A673 (cell line): ENCODE measurements around the gene ADAMTS2. TPM values are rescaled to one million over a fixed set of nuclear protein-coding genes. Genes with fewer than 3 reads are reported as not detected.

Experiments used
- BruUV-seq: library from RNA; stranded (reverse); fragments of 400-500 nt; replicated peaks from 2 replicates; lab custom pipeline; 2021; lab: Mats Ljungman, UMichigan
- CTCF ChIA-PET: fragments of 300-600 bp; sonication (Branson Sonifier 250); formaldehyde crosslinking; loops from one replicate; lab custom pipeline; 2022; ENCODE audit warnings: antibody characterized with exemption; lab: Charles Lee
- POLR2A ChIA-PET: fragments of 300-600 bp; sonication (Branson Sonifier 250); formaldehyde crosslinking; loops from one replicate; lab custom pipeline; 2022; ENCODE audit warnings: antibody characterized with exemption; ENCODE audit not compliant: low non-redundant PET; lab: Charles Lee
- DNase-seq: peaks from one replicate; pipeline ENCODE4 v3.0.0-alpha.2; 2015; ENCODE audit warnings: low spot score
- H3K27ac ChIP-seq: fragments of 200-600 bp; sonication (generic); 2 replicates; pipeline ENCODE4 v1.5.1; 2016; ENCODE audit warnings: mixed run types, low read depth, mild to moderate bottlenecking, mixed read lengths, antibody characterized with exemption, low read length; ENCODE audit not compliant: poor library complexity, severe bottlenecking
- H3K27me3 ChIP-seq: fragments of 200-600 bp; sonication (generic); replicated peaks from 2 replicates; pipeline ENCODE4 v1.6.1; 2017; ENCODE audit warnings: mixed run types, low read depth, mild to moderate bottlenecking, mixed read lengths, antibody characterized with exemption, low read length; ENCODE audit not compliant: insufficient read depth, poor library complexity
- H3K36me3 ChIP-seq: fragments of 200-600 bp; sonication (generic); 2 replicates; pipeline ENCODE4 v1.6.1; 2016; ENCODE audit warnings: mixed run types, mild to moderate bottlenecking, mixed read lengths, antibody characterized with exemption, low read length; ENCODE audit not compliant: insufficient read depth, poor library complexity, severe bottlenecking
- H3K4me1 ChIP-seq: fragments of 200-600 bp; sonication (generic); 2 replicates; pipeline ENCODE4 v1.6.1; 2017; ENCODE audit warnings: mixed run types, mild to moderate bottlenecking, mixed read lengths, antibody characterized with exemption, low read length; ENCODE audit not compliant: insufficient read depth, poor library complexity, severe bottlenecking
- H3K4me3 ChIP-seq: fragments of 200-600 bp; sonication (generic); 2 replicates; pipeline ENCODE4 v1.5.1; 2016; ENCODE audit warnings: low read depth, mixed run types, mild to moderate bottlenecking, mixed read lengths, low read length; ENCODE audit not compliant: poor library complexity, severe bottlenecking
- H3K9me3 ChIP-seq: fragments of 200-600 bp; sonication (generic); 2 replicates; pipeline ENCODE4 v1.6.1; 2016; ENCODE audit warnings: mixed run types, low read depth, mild to moderate bottlenecking, mixed read lengths, antibody characterized with exemption, low read length; ENCODE audit not compliant: poor library complexity, severe bottlenecking
- CTCF ChIP-seq: fragments of 300-800, 200-600 bp; sonication (generic); conservative IDR thresholded peaks from 2 replicates; pipeline ENCODE4 v1.5.1; 2017; ENCODE audit warnings: low read depth, mild to moderate bottlenecking, antibody characterized with exemption, low read length, moderate library complexity, mixed read lengths
- EZH2 ChIP-seq: fragments of 200-600 bp; sonication (generic); IDR thresholded peaks from 2 replicates; pipeline ENCODE4 v1.6.1; 2017; ENCODE audit warnings: borderline replicate concordance, low read depth, mild to moderate bottlenecking, mixed read lengths, antibody characterized with exemption, low read length; ENCODE audit not compliant: poor library complexity, severe bottlenecking
- intact Hi-C: fragments of 100-400 bp; cut with micrococcal nuclease; formaldehyde crosslinking; loops from one replicate; pipeline ENCODE4 v1.10.0; 2022; ENCODE audit not compliant: unreplicated experiment
- total RNA-seq: library from RNA; stranded (reverse); gene quantifications from 2 replicates; pipeline ENCODE4 v1.2.3, GENCODE V29; 2021

Gene ADAMTS2
- total RNA-seq, 1 experiment from 2014 or later, result 0.39 TPM

DNA sequence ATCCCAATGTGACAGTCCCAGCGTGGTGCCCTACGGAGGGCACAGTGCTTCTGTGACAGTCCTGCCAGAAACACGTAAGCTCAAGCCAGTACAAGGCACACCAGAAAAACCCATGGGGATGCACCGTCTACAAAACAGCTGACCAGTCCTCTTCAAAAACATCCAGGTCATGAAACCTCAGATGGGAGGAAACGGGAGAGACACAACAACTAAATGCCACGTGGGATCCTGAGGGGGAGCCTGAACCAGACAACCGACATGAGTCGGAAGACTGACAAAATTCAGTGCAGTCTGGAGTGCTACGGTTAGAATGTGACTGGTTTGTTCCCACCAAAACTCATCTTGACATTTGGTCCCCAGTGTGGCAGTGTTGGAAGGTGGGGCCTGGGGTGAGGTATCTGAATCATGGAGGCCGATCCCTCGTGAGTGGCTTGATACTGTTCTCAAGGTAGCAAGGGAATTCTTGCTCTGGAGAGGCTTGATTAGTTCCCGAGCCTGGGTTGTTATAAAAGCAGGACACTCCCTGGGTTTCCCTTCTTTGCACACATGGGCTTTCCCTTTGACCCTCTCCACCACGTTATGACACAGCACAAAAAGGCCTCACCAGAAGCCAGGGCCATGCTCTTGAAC is 55.4 kb downstream of the ADAMTS2 start:
- Histone ChIP-seq H3K27me3 (no peaks in the 10 kb centered on the region), H3K9me3 (no peaks in the 10 kb centered on the region)
- CTCF ChIA-PET, result no interaction called here

GRCh38 chr5:179288809-179289185 is 56.5 kb downstream of the ADAMTS2 start:
- ChIA-PET POLR2A (interaction anchor here (0.6 kb wide), 1 partner anchor 11 kb away, joined by 5 read pairs; no protein-coding TSS in a partner anchor), CTCF (no interaction called here)
- Histone ChIP-seq H3K27me3 (no peaks in the 10 kb centered on the region), H3K27ac (no peak overlapping the region), H3K36me3 (no peaks in the 10 kb centered on the region), H3K4me3 (no peak overlapping the region), H3K9me3 (no peaks in the 10 kb centered on the region), H3K4me1 (no peaks in the 10 kb centered on the region)
- no TSS peak for BruUV-seq
- no peak for DNase-seq
- TF ChIP-seq EZH2, result no peak
- TF ChIP-seq CTCF, result no peak
- intact Hi-C loops, result no loop called here

More for the DNA sequence above, 55.4 kb downstream of the ADAMTS2 start:
- Histone ChIP-seq H3K27ac (no peak overlapping the region), H3K4me3 (no peak overlapping the region), H3K4me1 (no peaks in the 10 kb centered on the region), H3K36me3 (no peaks in the 10 kb centered on the region)
- no peak for TF ChIP-seq EZH2
- TF ChIP-seq CTCF, result no peak
- DNase-seq, result no peak
- intact Hi-C loops, result no loop called here
- no TSS peak for BruUV-seq
- POLR2A ChIA-PET, result no interaction called here

DNA sequence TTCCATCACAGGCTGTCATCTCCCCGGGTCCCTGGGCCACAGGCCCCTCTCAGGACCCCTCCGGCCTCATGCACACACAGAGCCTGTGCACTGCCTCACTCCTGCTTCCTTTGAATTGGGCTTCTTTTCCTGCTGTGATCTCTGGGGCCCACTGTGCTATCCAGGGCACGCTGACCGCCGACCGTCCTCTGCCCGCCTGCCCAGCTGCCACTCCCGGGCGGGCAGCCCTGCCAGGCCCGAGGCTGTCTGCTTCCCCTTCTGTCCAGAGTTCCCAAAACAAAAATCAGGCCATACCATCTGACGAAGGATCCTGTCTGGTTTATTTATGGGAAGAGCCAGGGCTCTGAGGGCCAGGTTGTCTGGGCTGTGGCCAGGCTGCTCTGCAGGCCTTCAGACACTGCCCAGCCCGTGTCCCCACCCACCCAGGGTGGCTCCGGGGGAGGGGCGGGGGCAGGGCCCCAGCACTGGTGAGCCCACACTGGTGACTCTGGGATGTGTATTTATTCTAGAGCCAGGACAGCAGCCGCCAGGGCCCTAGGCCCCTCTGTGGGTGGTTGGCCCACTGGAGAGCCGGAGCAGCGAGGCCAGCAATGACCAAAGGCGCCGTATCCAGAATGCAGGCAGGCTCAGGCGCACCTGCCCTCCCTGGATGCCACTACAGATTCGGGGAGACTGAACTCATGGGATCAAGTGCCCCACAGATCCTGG is 57.0 kb downstream of the ADAMTS2 start:
- CTCF ChIA-PET, result no interaction called here
- Histone ChIP-seq H3K36me3 (no peaks in the 10 kb centered on the region), H3K27ac (no peak overlapping the region), H3K9me3 (no peaks in the 10 kb centered on the region), H3K4me3 (no peak overlapping the region), H3K27me3 (no peaks in the 10 kb centered on the region), H3K4me1 (no peaks in the 10 kb centered on the region)
- POLR2A ChIA-PET, result no interaction called here
- intact Hi-C loops, result no loop called here
- no peak for DNase-seq
- TF ChIP-seq EZH2 (no peak), CTCF (no peak)
- no TSS peak for BruUV-seq
